ENCODE data around the gene DEK.

DNA sequence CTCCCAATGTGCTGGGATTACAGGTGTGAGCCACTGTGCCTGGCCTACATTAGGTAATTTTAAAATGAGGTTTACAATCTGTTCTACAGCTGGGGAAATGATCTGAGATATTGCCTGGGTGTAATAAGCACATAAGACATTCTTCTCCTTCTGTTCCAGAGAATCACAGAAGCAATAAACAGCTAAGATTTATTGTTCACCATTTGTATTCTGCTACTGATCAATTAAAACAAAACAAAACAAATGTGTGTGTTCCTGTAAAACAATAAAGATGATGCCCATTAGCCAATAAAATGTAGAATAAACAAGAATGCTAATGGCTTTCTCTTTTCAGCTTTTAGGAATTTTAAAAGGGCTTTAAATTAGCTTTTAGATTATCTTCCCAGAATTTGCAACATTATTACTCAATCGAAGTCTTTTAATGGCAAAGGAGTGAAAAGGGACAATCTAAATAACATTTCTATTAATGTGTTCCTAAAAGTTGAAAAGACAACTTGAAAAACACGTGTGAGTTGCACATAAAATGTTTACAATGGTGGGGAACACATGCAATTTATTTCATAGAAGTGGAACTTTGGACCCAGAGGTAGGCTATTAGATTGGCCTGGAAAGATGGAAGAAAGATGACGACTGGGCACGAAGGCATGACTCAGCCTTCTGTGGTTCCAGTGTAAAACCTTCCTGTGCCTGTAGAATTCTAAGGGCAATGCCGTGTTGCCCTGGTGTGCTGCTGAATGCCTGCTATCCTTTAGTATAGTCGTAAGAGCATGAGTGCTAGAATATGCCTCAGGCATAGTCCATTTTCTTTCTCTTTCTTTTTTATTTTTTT is 29.0 kb upstream of the DEK start:
- TF ChIP-seq POLR2A (IDR thresholded peaks at IDR 0.05; ENCODE audit: low read length) (no peak), GATA1 (IDR thresholded peaks at IDR 0.05; ENCODE audit: low read depth, low read length) (no peak)

Measured in erythroblast (primary cell).